NAMALWA (cell line): ENCODE measurements around the gene ZFAND5.

Experiments used
- DNase-seq: peaks from one replicate; pipeline ENCODE4 v3.0.0-alpha.2; 2015; ENCODE audit warnings: low spot score

The ZFAND5 gene

DNA sequence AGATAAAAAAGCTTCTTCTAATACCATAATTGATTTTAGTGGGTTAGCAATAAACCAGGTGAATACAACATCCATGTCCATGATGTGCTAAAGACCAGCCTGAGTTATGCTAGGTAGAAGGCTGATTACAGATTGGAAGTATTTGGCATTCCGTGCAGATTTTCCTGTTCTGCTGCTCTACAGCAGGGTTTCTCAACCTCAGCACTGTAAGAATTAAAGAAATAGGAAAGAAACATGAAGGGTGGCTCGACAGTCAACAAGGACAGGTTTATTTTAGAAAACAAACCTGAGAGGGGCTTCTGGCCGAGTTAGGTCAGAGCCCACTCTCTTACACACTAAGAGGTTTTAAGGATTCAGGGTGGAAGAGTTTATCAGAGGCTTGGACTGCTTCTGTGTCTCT is 42.3 kb downstream of the ZFAND5 start:
- no peak for DNase-seq

DNA sequence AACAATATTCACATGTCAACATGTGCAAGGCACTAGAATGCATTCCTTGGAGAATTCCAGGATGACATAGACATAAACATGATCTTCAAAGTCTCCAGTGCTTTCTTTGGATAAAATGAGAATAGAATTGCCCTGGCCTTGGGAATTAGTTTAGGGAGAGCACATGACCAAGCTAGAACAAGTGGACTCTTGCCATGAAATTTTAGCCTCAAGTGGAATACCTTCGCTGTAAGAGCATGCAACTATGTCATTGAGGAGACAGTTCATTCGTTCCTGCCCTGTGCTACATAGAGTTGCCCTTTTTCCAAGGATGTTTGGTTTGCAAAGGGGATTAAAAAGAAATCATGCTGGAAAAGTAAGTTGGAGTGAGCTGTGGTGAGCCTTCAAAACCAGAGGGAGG is 42.7 kb downstream of the ZFAND5 start:
- DNase-seq, result no peak

DNA sequence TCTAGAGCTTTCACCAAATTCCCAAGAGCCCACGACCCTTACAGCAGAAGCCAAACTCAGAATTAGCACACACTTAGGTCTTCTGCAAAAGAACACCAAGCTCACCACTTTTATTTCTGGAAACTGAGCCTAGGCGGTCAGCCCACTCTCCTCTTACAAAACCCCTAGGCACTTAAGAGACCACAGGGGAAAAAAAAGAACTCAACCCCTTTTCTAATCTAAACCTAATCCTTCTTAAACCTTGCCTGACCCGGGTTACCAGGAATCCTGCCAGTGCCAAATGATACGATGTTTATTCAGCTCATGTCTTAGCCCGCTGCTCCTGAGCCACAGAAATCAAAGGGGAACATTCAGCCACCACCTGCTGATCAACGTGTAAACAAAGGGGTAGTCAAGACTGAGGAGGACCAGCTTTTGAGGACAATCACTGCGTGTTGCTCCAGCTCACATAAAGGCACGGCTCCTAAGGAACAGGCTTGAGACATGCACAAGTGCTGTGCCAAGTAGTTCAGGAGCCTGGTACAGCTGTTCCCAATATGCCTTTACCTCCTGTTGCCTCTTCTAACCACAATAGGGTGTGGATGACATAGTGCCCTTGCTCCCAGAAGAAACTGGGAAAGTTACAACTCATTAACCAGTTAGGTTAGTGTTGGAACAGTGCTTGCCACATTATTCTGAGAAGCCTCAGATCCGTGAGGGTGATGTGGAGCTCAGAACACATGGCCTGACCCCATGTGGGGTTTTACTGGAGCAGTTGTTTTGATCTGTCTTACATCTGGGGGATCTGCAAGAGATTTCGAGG is 49.3 kb downstream of the ZFAND5 start:
- no peak for DNase-seq

DNA sequence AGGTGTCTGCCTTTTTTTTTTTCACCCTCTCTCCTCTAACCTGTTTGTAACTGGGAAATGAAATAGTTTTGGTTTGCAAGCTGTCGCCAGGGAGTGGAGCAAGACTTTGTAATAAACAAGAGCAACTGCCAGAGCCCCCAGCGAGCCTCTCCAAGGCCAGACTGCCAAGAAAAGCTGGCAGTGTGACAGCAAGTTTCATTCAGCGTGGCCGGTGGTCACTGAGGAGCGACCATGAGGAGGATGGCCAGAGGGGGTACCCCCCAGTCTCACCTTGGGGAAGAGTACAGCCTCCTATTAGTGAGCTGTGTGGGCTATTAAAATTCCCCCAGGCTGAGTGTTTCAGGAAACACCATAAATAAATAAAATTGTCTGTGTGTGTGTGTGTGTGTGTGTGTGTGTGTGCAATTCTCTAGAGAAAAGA is 49.9 kb downstream of the ZFAND5 start:
- no peak for DNase-seq

DNA sequence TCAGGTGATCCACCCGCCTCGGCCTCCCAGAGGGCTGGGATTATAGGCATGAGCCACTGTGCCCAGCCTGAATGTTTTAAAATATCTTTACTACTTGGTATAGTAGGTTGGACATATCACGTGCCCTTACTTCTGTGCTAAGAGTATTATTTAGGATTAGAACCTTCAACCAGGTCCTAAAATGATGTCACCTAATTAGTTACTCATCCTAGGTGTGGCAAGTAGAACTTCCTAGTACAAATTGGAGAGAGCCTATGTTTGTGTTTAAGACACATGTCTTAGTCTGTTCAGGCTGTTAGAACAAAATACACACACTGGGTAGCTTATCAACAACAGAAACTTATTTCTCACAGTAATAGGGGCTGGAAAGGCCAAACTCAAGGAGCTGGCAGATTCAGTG is 51.5 kb downstream of the ZFAND5 start:
- no peak for DNase-seq

DNA sequence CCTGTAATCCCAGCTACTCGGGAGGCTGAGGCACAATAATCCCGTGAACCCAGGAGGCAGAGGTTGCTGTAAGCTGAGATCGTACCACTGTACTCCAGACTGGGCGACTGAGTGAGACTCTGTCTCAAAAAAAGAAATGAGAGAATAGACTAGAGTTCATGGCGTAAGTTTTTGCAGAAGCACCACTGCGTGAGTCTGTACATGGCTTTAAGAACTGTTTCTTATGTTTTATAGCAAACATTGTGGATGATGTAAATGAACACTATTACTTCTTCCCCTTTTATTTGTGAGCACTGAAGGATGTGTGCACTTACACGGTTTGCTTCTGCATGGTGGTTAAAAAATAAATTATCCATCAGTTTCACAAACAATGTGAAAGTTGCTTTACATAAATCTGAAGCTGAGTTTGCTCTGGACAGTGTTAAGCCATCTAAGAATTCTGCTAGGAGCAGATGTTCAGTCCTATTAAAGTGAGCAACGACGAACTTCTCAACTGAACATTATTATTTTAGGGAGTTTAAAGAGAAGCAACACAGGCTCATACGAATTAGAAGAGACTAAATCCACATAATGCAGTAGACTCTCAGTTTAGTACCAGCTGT is 52.5 kb downstream of the ZFAND5 start:
- DNase-seq, result no peak

DNA sequence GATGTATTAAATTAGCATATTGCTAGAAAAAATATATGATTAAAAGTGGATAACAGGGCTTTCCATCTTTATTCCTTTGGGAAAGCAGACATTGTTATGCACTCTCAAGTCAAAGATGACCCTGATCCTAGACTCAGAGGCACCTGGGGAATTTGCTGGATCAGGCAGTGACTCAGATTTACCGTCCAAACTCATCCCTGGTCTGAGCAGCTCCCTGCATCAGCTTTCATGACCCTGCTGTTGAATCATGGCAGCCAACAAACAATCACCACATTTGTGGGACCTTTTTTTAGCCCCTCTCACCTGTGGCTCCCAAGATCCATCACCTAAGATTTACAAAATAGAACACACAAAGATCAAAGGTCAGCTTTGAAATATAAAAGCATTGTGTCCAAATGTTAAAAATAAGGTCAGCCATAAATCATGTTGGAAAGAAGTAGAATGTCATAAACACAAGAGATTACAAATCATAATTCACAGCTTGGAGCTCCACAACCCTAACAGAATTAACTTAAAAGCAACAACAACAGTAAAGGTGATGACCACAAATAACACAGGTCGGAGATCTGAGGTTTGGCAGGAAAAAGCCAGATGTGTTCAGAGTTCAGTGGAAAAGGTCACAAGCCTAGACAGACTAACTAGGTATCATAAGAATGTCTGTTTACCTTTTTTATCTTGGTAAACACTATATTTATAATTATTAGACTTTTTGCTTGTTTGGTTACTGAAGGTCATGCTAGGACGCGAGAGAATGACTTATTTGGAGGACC is 55.5 kb downstream of the ZFAND5 start:
- no peak for DNase-seq

DNA sequence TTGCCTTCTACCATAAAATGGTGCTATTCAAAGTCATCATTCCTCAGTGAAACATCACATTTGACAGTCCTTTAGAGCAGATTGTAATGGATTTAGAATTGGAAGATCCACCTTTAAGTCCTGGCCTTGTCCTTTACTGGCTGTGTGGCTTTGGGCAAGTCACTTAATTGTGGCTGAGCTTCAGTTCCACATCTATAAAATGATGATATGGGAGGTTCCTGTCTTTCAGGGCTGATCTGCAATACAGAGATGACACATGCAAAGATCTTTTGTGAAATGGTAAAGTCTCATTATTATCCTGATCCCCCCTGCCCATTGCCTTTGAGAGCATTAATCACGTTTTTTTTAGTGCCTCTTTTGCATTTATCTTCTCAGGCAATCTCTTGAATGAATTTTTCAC is 58.2 kb downstream of the ZFAND5 start:
- DNase-seq, result no peak

DNA sequence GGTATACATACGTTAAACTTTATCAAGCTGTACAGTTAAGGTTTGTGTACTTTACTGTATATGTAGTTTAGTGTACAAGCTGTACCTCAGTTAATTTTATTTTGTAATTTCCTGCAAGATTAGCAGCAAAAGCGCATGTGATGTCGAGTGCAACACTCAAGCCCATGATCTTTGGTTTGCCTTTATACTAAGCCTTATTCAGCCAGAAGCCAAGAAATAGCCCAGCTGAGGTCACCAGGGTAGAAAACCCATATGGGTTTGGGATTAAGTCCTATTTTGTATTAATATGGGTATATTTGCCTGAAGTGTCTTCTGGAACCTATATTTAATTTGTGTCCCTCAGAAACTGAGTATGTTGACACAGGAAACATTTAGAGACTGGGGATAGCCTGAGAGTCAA is 59.3 kb downstream of the ZFAND5 start:
- no peak for DNase-seq

DNA sequence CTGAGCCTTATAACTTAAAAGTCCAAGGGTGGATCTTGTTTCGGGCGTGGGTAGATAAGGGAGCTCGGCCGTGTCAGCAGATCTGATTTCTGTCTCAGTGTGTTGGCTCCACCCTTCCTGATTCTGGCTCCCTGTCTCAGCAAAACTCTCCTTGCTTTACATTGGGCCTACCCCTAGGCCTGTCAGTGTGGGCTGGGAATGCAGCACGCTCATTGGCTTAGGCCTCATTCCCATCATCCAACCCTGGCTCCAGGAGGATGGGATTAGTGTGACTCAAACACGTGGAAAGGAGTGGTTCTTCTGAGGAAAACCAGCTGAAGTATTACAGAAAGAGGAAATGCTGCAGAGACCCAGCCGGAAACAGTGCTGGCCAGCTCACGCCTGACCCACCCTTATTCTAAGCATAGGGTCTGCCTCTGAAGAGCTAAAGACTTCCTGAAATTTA is 59.9 kb downstream of the ZFAND5 start:
- DNase-seq, result no peak

DNA sequence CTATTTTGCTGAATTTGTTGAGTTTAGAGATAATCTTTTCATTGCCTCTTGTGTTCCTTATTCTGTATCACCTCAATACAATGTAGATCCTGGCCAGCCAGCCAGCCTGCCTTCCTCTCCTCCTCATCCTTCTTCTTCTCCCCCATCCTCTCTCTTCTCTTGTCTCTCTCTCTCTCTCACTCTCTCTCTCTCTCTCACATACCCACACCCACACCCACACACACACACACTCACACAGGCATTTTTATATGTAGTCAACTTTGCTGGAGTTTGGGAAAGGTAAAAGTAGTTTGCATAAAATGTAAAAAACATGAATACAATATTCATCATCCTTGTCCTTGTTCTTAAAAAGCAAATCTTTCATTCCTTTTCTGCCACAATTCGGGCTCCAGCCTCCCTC is 60.5 kb downstream of the ZFAND5 start:
- no peak for DNase-seq
